ENCODE results near the gene PIGN.

PIGN gene

GRCh38 chr18:62122330-62122729 lies 64.5 kb downstream of the PIGN start:
- no peak for DNase-seq (ENCODE audit: extremely low read depth in 1 of 2, low read depth in 1 of 2)

DNA sequence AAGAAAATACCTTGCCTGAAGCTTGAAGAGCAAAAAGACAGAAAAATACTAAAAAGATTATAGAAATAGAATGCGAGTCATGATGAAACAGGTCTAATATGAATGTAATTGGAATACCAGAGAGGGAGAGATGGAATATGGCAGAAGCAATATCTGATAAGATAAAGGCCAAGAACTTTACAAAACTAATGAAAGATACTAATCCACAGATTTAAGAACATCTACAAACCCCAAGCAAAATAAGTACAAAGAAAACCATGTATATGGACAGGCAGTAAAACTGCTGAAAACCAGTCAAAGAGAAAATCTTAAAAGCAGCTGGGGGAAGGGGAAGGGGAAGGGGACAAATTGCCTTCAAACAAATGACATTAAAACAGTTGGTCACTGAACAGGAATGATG lies 67.0 kb downstream of the PIGN start:
- DNase-seq (ENCODE audit: extremely low read depth in 1 of 2, low read depth in 1 of 2): no peak

DNA sequence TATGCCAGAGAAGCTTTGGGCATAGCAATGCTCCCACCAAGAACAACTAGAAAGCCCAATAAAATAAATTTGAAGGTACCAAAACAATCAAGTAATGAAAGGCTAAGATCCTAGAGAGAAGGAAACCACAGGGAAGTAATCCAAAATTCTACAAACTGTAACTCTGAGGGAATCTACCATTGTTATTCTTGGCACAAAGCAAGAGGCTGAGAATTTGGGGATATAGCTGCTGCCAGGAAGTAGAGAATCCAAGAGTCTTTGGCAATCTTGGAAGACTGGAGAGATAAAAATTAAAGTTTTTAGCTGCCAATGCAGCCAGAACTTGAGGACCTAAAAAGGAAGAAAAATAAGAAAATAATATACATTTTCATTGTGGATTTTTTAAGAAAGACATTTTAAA lies 68.5 kb downstream of the PIGN start:
- no peak for DNase-seq (ENCODE audit: extremely low read depth in 1 of 2, low read depth in 1 of 2)

DNA sequence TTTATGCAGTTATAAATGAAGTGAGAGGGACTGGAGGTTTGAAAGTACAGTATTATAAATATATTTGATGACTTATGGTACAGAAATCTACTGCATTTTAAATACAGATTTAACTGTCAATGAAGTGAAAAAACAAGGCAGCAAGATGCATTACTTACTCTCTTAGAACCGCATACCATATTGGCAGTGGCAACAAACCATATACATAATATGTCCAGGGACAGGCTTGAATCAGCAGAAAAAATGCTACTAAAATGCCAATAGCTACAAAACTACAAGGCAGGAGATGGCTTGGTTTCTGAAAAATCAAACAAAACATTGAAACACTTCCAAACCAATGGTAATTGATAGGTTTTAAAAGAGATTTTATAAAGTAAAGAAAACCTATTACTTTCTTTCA lies 77.2 kb downstream of the PIGN start:
- DNase-seq (ENCODE audit: extremely low read depth in 1 of 2, low read depth in 1 of 2): no peak

GRCh38 chr18:62107881-62108280 lies 79.0 kb downstream of the PIGN start:
- no peak for DNase-seq (ENCODE audit: extremely low read depth in 1 of 2, low read depth in 1 of 2)

DNA sequence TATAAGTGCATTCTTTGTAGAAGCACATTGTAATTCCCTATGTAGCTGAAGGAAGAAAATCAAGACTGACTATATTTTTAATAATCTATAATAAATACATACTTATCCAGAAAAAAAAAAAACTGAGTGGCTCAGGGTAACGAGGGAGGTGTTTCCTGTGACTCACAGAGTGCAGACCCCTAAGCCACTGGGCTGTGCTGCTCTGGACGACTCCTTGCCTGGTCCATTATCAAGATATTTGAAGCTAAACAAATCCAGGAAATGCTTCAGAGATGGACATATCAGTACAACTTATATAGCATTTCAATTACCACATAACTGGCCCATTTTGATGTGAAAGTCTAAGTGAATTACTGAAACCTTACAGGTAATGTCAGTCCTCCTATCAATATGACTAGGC lies 80.6 kb downstream of the PIGN start:
- no peak for DNase-seq (ENCODE audit: extremely low read depth in 1 of 2, low read depth in 1 of 2)

DNA sequence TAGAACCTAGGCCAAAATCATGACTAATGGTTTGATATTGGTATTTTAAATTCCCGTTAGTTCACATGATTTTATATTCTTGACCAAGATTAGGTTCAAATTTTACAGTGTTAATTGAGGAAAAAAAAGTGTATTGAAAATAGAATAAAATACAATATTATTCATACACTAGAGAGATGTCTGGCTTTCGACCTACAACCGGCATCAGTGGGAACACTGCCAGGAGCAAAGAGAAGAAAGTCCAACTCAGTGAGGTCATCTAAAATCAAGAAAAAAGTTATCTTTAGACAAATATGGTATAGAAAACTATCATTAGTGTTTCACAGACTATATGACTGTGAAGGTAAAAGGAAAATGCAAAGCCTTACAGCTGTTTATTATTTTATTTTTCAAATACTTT lies 81.5 kb downstream of the PIGN start:
- no peak for DNase-seq (ENCODE audit: extremely low read depth in 1 of 2, low read depth in 1 of 2)

DNA sequence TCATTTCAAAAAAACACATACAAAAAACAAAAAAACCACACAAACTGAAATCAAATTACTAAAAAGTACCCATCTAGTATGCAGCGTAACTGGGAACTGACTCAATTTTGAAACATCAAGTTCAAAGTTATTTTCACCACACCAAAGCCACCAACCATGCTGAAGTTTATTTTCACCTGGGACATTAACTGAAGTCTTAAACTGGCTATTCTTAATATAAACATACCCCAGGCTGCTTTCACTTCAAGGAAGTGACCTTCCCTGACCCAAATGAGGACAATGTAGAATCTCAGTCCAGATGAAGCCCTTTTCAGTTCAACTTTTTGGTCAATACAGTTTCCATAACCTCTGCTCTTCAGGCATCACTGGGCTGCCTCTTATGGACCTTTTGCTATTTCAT lies 84.6 kb downstream of the PIGN start:
- no peak for DNase-seq (ENCODE audit: extremely low read depth in 1 of 2, low read depth in 1 of 2)

DNA sequence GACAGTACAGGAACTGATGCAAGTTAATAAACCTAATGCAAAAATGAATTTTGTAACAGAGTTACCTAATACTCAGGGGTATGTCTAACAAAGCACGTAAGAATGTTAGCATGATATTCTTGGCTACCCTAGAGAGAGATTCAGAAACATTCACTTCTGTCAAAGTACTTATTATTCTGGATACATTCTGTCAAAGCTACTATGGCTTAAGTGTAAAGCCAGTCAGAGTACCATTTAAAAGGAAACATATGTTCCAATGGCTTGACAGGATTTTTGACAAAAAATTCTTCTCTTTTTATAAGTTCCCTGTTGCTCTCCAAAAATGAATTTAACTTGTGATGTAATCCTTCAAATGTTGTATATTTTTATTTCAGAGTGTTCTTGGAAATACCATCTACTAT lies 85.5 kb downstream of the PIGN start:
- DNase-seq (ENCODE audit: extremely low read depth in 1 of 2, low read depth in 1 of 2): no peak

DNA sequence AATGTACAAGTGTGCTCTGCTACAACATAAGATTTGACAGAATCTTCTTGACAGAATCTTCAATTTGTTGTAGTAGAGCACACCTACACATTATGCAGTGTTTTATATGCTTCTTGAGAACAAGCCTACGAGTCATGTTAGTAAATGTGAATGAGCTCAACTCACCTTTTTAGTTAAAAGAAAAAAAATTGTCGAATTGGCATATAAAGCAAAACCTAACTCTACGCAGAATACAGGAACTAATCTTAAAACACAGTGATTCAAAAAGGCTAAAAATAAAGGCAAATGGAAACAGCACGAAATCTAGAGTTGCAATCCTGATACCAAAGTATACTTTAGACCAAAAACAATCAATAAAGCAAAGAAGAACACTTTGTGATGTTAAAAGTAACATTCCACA lies 87.9 kb downstream of the PIGN start:
- no peak for DNase-seq (ENCODE audit: extremely low read depth in 1 of 2, low read depth in 1 of 2)

GRCh38 chr18:62097698-62098097 lies 89.2 kb downstream of the PIGN start:
- no peak for DNase-seq (ENCODE audit: extremely low read depth in 1 of 2, low read depth in 1 of 2)

- no peak for DNase-seq (ENCODE audit: extremely low read depth in 1 of 2, low read depth in 1 of 2)
These were observed 95.3 kb downstream of the PIGN start for GRCh38 chr18:62091487-62092120.

- DNase-seq (ENCODE audit: extremely low read depth in 1 of 2, low read depth in 1 of 2): no peak
These were observed 97.7 kb downstream of the PIGN start for GRCh38 chr18:62089174-62089573.

DNA sequence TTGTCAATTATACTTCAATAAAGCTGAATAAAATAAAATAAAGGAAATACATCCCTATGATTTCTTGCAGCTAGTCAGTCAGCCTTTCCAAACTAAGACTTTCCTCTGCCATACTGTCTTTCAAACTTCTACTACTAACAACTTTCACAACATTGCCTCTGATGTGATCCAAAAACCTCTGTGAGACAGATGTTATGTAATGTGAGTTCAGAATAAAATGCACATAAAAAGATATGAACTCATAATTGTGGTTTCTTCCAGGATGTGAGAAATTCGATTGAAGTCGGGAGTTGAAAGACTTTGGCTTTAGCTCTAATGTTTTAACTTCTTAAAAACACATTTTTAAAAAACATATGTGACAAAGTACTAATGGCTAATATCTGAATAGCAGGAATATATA lies 98.7 kb downstream of the PIGN start:
- no peak for DNase-seq (ENCODE audit: extremely low read depth in 1 of 2, low read depth in 1 of 2)

DNA sequence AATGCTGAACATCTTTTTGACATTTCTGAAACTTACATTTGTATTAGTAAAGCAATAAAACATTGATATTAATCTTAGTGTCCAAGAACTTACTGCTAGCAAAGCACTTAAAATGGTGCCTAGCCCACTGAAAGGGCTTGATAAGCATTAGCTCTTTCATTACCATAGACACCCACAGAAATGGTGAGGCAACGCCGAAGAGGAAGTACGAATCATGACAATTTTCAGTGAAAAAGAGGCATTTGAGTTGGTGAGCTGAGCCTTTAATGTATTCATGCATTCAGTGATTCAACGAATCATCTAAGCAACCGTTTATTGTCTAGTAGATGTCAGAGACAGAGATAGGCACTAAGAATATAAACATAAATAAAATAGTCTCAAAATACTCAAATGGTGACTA lies 101.1 kb downstream of the PIGN start:
- no peak for DNase-seq (ENCODE audit: extremely low read depth in 1 of 2, low read depth in 1 of 2)

GRCh38 chr18:62081761-62082294 lies 105.0 kb downstream of the PIGN start:
- DNase-seq (ENCODE audit: extremely low read depth in 1 of 2, low read depth in 1 of 2): no peak

DNA sequence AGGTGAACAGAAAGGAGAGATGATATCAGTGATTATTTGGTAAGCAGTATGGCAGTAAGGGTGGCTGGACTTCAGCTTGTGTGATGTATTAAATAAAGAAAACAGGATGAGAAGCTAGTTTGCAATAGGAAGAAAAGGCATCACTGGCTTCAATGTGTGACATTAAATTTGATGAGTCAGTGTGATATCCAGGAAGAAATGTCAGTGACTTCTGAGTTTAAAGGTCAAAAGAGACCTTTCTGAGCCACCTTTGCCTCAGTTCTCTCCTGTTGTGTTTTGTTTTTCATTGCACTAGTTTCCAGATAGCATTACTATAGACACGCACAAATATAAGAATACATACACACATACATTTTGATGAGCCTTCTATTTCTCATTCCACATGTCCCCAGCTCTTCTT lies 105.6 kb downstream of the PIGN start:
- DNase-seq (ENCODE audit: extremely low read depth in 1 of 2, low read depth in 1 of 2): no peak

DNA sequence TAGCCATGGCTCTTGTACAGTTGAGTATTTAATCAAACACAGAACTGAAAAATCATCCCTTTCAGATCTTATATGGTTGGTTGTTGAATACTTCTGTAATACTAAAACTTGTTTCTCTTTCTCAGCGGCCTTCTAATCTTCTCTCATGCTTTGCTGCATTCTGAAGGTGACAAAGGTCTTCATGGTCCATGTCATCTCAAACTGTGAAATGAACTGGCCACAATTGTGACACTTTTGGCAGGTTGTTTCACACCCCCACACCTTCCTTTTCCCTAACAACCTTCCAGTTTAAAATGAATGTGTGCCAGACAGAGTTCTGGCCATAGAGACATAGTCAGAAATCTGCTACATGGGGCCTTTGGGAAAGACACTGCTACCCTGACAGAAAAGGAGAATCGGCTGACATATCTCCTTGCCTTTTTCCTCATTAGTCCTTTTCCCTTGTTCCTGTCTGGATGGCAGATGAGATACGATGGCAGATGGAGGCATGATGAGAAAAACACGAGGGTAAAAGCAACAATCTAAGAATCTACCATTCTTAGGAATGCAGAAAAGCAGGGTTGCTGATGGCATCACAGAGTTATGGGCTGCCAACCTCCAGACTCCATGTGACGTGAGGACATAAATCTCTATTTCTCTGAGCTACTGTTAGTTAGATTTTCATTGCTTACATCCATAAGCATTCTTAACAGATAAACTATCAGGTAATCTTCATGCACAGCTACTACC lies 106.5 kb downstream of the PIGN start:
- DNase-seq (ENCODE audit: extremely low read depth in 1 of 2, low read depth in 1 of 2): no peak

DNA sequence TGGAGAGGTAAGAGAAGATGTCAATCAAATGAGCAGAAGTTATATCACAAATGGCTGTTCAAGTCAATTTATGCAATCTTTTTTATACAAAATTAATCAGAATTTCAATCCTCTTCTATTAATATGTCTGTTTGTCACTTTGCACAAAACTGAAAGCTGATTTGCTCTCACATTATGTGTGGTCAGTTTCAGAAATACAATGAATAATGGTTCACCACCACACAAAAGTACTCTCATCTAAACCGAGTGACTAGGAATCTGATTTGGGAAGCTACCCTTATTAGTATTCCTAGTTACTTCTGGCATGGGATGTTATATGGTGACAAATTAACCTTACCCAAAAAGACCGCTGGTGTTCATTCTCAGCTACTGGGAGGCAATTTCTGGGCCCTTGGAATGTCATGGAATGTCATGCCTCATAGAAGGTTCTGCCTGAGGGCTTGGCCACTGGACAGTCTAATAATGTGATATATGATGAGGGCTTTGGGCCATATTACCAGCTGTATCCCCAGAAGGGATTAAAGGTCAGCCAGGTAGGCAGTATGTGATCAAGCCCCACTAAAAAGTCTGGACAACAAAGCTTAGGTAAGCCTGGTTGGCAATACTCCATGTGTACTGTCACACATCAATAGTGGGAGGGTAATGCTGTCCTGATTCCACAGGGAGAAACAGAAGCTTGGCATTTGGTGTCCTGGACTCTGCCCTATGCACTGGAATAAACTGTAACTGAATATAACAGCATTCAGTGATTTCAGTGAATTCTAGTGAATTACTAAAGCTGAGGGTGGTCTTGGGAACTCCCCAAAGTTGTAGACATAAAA lies 113.2 kb downstream of the PIGN start:
- DNase-seq (ENCODE audit: extremely low read depth in 1 of 2, low read depth in 1 of 2): no peak

DNA sequence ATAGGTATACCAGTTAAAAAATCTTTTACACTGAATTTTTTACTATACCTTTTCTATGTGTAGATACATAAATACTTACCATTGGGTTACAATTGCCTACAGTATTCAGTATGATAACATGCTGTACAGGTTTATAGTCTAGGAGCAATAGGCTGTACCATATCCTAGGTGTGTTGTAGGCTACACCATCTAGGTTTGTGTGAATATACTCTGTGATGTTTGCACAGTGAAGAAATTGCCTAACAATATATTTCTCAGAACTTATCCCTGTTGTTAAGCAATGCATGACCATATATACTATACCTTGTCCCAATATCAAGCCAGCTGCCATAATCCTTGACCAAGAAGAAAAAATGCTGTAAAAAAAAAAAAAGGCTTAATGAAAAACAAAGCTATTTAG lies 114.5 kb downstream of the PIGN start:
- no peak for DNase-seq (ENCODE audit: extremely low read depth in 1 of 2, low read depth in 1 of 2)

DNA sequence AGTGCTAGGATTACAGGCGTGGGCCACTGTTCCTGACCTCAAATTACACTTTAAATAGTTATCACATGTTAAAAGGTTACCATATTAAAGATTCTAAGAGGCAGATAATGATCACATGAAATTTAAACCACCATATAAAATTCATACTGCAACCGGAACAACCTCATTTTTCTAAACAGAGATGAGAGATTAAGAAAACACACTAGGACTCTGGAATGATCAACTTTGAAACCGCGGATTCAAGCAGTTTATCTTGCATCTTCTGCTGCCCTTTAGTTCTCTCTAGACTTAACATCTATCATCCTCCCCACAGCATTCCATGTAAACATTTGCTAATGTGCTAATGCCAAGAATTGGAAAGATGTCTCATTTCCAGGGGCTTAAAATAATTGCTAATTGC lies 115.8 kb downstream of the PIGN start:
- DNase-seq (ENCODE audit: extremely low read depth in 1 of 2, low read depth in 1 of 2): no peak

- no peak for DNase-seq (ENCODE audit: extremely low read depth in 1 of 2, low read depth in 1 of 2)
These were observed 116.6 kb downstream of the PIGN start for GRCh38 chr18:62070302-62070701.

All from stimulated activated CD8-positive, alpha-beta memory T cell treated with anti-CD3 and anti-CD28 coated beads, Interleukin-7, amount 100 ng/mL, for 48 hours (primary cell).